HUES48 (cell line): ENCODE measurements around the gene MRPL21.

Source experiments
- H3K27ac ChIP-seq: one replicate; pipeline ENCODE4 v1.7.0; 2013; ENCODE audit warnings: low read depth, low read length, inconsistent platforms
- H3K27me3 ChIP-seq: 2 replicates; pipeline ENCODE4 v1.6.1; 2013; ENCODE audit warnings: mild to moderate bottlenecking, low read length; ENCODE audit not compliant: control insufficient read depth, insufficient read depth
- H3K36me3 ChIP-seq: 2 replicates; pipeline ENCODE4 v1.6.1; 2013; ENCODE audit warnings: low read length; ENCODE audit not compliant: control insufficient read depth, insufficient read depth
- H3K4me1 ChIP-seq: 2 replicates; pipeline ENCODE4 v1.6.1; 2013; ENCODE audit warnings: mild to moderate bottlenecking, low read length; ENCODE audit not compliant: control insufficient read depth, insufficient read depth
- H3K4me3 ChIP-seq: 2 replicates; pipeline ENCODE4 v1.5.1; 2013; ENCODE audit warnings: mild to moderate bottlenecking, low read depth, low read length
- H3K9ac ChIP-seq: 2 replicates; pipeline ENCODE4 v1.6.1; 2013; ENCODE audit warnings: mild to moderate bottlenecking, low read depth, low read length, moderate library complexity
- H3K9me3 ChIP-seq: 2 replicates; pipeline ENCODE4 v1.6.1; 2013; ENCODE audit warnings: low read length; ENCODE audit not compliant: control insufficient read depth, insufficient read depth

MRPL21 gene

GRCh38 chr11:68882391-68882790 lies 21.2 kb downstream of the MRPL21 start:
- H3K9me3 ChIP-seq, result no peaks in the 10 kb centered on the region
- H3K9ac ChIP-seq, result no peak overlapping the region
- H3K27ac ChIP-seq, result no peak overlapping the region
- no peaks in the 10 kb centered on the region; the same call in 1 of the 2 replicates for H3K36me3 ChIP-seq
- no peaks in the 10 kb centered on the region; the same call in 1 of the 2 replicates for H3K4me1 ChIP-seq
- H3K4me3 ChIP-seq, result no peak overlapping the region
- H3K27me3 ChIP-seq, result no peaks in the 10 kb centered on the region

GRCh38 chr11:68881320-68881719 lies 22.3 kb downstream of the MRPL21 start:
- Histone ChIP-seq H3K4me1 (no peaks in the 10 kb centered on the region; the same call in 1 of the 2 replicates), H3K27me3 (no peaks in the 10 kb centered on the region), H3K9ac (no peak overlapping the region), H3K27ac (no peak overlapping the region), H3K4me3 (no peak overlapping the region), H3K36me3 (no peaks in the 10 kb centered on the region; the same call in 1 of the 2 replicates), H3K9me3 (no peaks in the 10 kb centered on the region)

- Histone ChIP-seq H3K4me1 (no peaks in the 10 kb centered on the region; the same call in 1 of the 2 replicates), H3K27me3 (no peaks in the 10 kb centered on the region), H3K27ac (no peak overlapping the region), H3K4me3 (no peak overlapping the region), H3K9ac (no peak overlapping the region), H3K9me3 (no peaks in the 10 kb centered on the region), H3K36me3 (no peaks in the 10 kb centered on the region; the same call in 1 of the 2 replicates)
Measured at GRCh38 chr11:68880851-68881250, 22.8 kb downstream of the MRPL21 start.

- H3K27me3 ChIP-seq, result no peaks in the 10 kb centered on the region
- no peak overlapping the region for H3K4me3 ChIP-seq
- H3K4me1 ChIP-seq, result no peaks in the 10 kb centered on the region; the same call in 1 of the 2 replicates
- H3K9ac ChIP-seq, result no peak overlapping the region
- H3K27ac ChIP-seq, result no peak overlapping the region
- no peaks in the 10 kb centered on the region; the same call in 1 of the 2 replicates for H3K36me3 ChIP-seq
- H3K9me3 ChIP-seq, result no peaks in the 10 kb centered on the region
Measured at GRCh38 chr11:68878022-68878421, 25.6 kb downstream of the MRPL21 start.

- Histone ChIP-seq H3K9me3 (no peaks in the 10 kb centered on the region), H3K36me3 (no peaks in the 10 kb centered on the region), H3K4me3 (no peak overlapping the region), H3K4me1 (peaks cover 29% of the 10 kb centered on the region), H3K27ac (no peak overlapping the region), H3K9ac (no peak overlapping the region), H3K27me3 (no peaks in the 10 kb centered on the region)
Measured at GRCh38 chr11:68872216-68873003, 31.2 kb downstream of the MRPL21 start.

- no peaks in the 10 kb centered on the region for H3K9me3 ChIP-seq
- H3K27ac ChIP-seq, result no peak overlapping the region
- peaks cover 29% of the 10 kb centered on the region for H3K4me1 ChIP-seq
- H3K9ac ChIP-seq, result no peak overlapping the region
- no peak overlapping the region for H3K4me3 ChIP-seq
- no peaks in the 10 kb centered on the region for H3K27me3 ChIP-seq
- H3K36me3 ChIP-seq, result no peaks in the 10 kb centered on the region
Measured at GRCh38 chr11:68870470-68870869, 33.2 kb downstream of the MRPL21 start.

GRCh38 chr11:68868221-68868835 lies 35.3 kb downstream of the MRPL21 start:
- H3K36me3 ChIP-seq, result no peaks in the 10 kb centered on the region
- no peak overlapping the region for H3K27ac ChIP-seq
- no peak overlapping the region for H3K9ac ChIP-seq
- H3K27me3 ChIP-seq, result no peaks in the 10 kb centered on the region
- no peak overlapping the region for H3K4me3 ChIP-seq
- peaks cover 29% of the 10 kb centered on the region for H3K4me1 ChIP-seq
- H3K9me3 ChIP-seq, result no peaks in the 10 kb centered on the region

- Histone ChIP-seq H3K4me1 (peaks cover 29% of the 10 kb centered on the region), H3K9me3 (no peaks in the 10 kb centered on the region), H3K9ac (no peak overlapping the region), H3K27me3 (no peaks in the 10 kb centered on the region), H3K36me3 (no peaks in the 10 kb centered on the region), H3K4me3 (no peak overlapping the region), H3K27ac (no peak overlapping the region)
Measured at GRCh38 chr11:68867066-68867465, 36.6 kb downstream of the MRPL21 start.

GRCh38 chr11:68865241-68865640 lies 38.4 kb downstream of the MRPL21 start:
- no peaks in the 10 kb centered on the region for H3K27me3 ChIP-seq
- no peak overlapping the region for H3K9ac ChIP-seq
- H3K4me1 ChIP-seq, result peaks cover 21% of the 10 kb centered on the region

GRCh38 chr11:68863553-68864265 lies 39.9 kb downstream of the MRPL21 start:
- H3K9me3 ChIP-seq, result no peaks in the 10 kb centered on the region
- H3K27me3 ChIP-seq, result no peaks in the 10 kb centered on the region
- H3K36me3 ChIP-seq, result no peaks in the 10 kb centered on the region
- H3K4me3 ChIP-seq, result no peak overlapping the region
- H3K27ac ChIP-seq, result no peak overlapping the region
- H3K9ac ChIP-seq, result no peak overlapping the region
- peaks cover 8% of the 10 kb centered on the region for H3K4me1 ChIP-seq

More at GRCh38 chr11:68865241-68865640, 38.4 kb downstream of the MRPL21 start:
- H3K36me3 ChIP-seq, result no peaks in the 10 kb centered on the region
- H3K4me3 ChIP-seq, result no peak overlapping the region
- no peak overlapping the region for H3K27ac ChIP-seq
- H3K9me3 ChIP-seq, result no peaks in the 10 kb centered on the region

- Histone ChIP-seq H3K36me3 (no peaks in the 10 kb centered on the region), H3K27me3 (no peaks in the 10 kb centered on the region), H3K4me1 (no peaks in the 10 kb centered on the region), H3K9me3 (no peaks in the 10 kb centered on the region), H3K4me3 (no peak overlapping the region), H3K27ac (no peak overlapping the region), H3K9ac (no peak overlapping the region)
Measured at GRCh38 chr11:68862421-68862820, 41.2 kb downstream of the MRPL21 start.
